ENCODE measurements around the gene SRRM1. TPM values are rescaled to one million over a fixed set of nuclear protein-coding genes. Genes with fewer than 3 reads are reported as not detected.

The SRRM1 gene
- total and polyA plus RNA-seq, 10 of the 15 experiments (the other 5 are each of a cell fraction or from before 2014, with no cell fraction given), result 36.8 to 285 (median 126) TPM

DNA sequence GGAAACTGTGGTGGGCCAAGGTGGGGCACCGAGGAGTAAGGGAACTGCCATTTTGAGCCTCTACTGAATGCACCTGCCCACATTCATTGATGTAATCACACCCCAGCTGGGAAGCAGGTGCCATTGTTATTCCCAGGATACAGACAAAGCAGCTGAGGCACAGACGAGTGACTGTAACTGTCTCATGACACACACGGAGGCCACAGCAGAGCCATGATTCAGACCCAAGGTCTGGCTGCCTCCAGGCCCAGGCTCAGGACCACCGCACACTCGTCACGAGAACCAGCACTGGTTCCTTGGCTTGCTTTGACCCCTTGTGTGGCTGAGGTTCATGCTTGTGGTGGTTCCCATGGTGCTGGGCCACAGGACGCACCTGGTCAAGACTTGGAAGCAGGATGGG, 56.5 kb downstream of the SRRM1 start (continued):
- TF ChIP-seq, protein P1, sequence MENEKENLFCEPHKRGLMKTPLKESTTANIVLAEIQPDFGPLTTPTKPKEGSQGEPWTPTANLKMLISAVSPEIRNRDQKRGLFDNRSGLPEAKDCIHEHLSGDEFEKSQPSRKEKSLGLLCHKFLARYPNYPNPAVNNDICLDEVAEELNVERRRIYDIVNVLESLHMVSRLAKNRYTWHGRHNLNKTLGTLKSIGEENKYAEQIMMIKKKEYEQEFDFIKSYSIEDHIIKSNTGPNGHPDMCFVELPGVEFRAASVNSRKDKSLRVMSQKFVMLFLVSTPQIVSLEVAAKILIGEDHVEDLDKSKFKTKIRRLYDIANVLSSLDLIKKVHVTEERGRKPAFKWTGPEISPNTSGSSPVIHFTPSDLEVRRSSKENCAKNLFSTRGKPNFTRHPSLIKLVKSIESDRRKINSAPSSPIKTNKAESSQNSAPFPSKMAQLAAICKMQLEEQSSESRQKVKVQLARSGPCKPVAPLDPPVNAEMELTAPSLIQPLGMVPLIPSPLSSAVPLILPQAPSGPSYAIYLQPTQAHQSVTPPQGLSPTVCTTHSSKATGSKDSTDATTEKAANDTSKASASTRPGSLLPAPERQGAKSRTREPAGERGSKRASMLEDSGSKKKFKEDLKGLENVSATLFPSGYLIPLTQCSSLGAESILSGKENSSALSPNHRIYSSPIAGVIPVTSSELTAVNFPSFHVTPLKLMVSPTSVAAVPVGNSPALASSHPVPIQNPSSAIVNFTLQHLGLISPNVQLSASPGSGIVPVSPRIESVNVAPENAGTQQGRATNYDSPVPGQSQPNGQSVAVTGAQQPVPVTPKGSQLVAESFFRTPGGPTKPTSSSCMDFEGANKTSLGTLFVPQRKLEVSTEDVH (IDR thresholded peaks at IDR 0.05; ENCODE audit: low read depth, partially characterized antibody), result no peak
- TF ChIP-seq PML (IDR thresholded peaks at IDR 0.05; ENCODE audit: low read length), result no peak
- no peak for TF ChIP-seq FOXM1 (IDR thresholded peaks at IDR 0.05; ENCODE audit: low read depth, low read length)
- no peak for TF ChIP-seq TAF1 (IDR thresholded peaks at IDR 0.05; ENCODE audit: borderline replicate concordance, low read depth, low read length)
- TF ChIP-seq YY1 (IDR thresholded peaks at IDR 0.05; ENCODE audit: low read depth, low read length), result no peak

DNA sequence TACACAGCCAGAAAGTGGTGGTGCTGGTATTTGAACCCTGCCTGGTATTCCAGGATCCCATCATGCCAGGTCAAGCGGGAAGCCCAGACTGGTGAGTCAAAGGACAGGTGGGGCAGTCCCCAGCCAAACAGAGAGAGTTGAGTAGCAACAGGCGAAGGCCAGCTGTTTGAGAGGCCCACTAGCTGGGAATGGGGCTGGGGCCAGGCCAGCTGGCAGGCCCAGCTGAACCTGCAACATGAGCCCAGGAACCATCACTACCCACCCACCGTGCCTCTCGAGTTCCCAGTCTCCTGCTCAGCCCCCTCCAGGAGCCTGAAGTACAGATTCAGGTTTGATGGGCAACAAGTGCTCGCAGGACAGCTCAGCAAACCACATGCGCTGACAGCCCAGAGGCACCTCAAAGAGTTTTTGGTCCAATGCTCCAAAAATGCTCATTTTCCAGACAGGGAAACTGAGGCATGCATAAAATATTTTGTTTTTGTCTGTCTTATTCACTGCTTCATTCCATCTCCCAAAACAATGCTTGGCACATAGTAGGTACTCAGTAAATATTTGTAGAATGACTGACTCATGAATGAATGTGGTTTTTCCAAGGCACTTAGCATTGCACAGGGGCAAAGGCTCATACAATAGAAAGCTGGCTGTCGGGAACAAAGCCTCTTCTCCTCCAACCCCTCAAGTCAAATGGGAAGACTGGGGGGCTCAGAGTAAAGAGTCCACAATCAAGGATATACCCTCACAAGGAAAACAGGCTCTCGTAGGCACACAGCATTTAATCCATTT, 59.6 kb downstream of the SRRM1 start:
- no peak overlapping the region for H3K9ac ChIP-seq (ENCODE audit: control insufficient read depth, insufficient read depth, low read length)
- ChIA-PET RAD21 (ENCODE audit: unreplicated experiment) (no interaction called here), SMC1A (ENCODE audit: uncharacterized antibody, unreplicated experiment) (no interaction called here), CTCF (interaction anchor here (24.4 kb wide), 1 partner anchor 122 kb away, joined by 655 read pairs; no protein-coding TSS in a partner anchor), POLR2A (interaction anchor here (0.6 kb wide), 1 partner anchor 198 kb away, joined by 4 read pairs; no protein-coding TSS in a partner anchor)
- in situ Hi-C loops (cut with MboI) (no loop called here), intact Hi-C loops (cut with micrococcal nuclease; ENCODE audit: unreplicated experiment) (no loop called here)
- no peaks in the 10 kb centered on the region for H4K20me1 ChIP-seq (ENCODE audit: control insufficient read depth, insufficient read depth)
- H3K36me3 ChIP-seq (ENCODE audit: control insufficient read depth in 2 of 2, insufficient read depth in 2 of 2, low read length in 1 of 2), result no peaks in the 10 kb centered on the region
- H3K79me2 ChIP-seq (ENCODE audit: control insufficient read depth, insufficient read depth, low read length), result no peaks in the 10 kb centered on the region
- no peaks in the 10 kb centered on the region for H3K27me3 ChIP-seq (replicated peaks in 1 of 2; ENCODE audit: control insufficient read depth in 2 of 2, insufficient read depth in 2 of 2, low read length in 1 of 2)
- DNase-seq (ENCODE audit: low read depth, low spot score), result no peak
- no peak for ATAC-seq
- BruUV-seq (replicated peaks), result no TSS peak
- 60% methylated on average over 8 of the region's 8 CpGs for WGBS (ENCODE audit: insufficient coverage, insufficient replicate concordance, low lambda C conversion rate, missing lambda C conversion rate)
- H3K4me3 ChIP-seq, result no peak overlapping the region
- peaks cover 3% of the 10 kb centered on the region; the same call in 1 of the 2 replicates for H3K4me1 ChIP-seq (ENCODE audit: control insufficient read depth, insufficient read depth, low read length)
- H2AFZ ChIP-seq (ENCODE audit: control insufficient read depth, low read depth, low read length), result no peak overlapping the region
- no peak overlapping the region for H3K27ac ChIP-seq (ENCODE audit: control insufficient read depth, insufficient read depth)
- FAIRE-seq, result no peak
- no peak overlapping the region for H3K4me2 ChIP-seq (ENCODE audit: control insufficient read depth, insufficient read depth)
- no peaks in the 10 kb centered on the region for H3K9me3 ChIP-seq (replicated peaks; ENCODE audit: control insufficient read depth, insufficient read depth, low read length)
- TF ChIP-seq SRF (IDR thresholded peaks at IDR 0.05; ENCODE audit: low read depth in 2 of 2, low read length in 2 of 2) (no peak), MXI1 (IDR thresholded peaks at IDR 0.05; ENCODE audit: low read depth, low read length) (no peak), ZNF274 (IDR thresholded peaks at IDR 0.05; ENCODE audit: insufficient read depth, insufficient read length) (no peak), SUZ12 (IDR thresholded peaks at IDR 0.05; ENCODE audit: unreplicated experiment) (no peak), BACH1 (IDR thresholded peaks at IDR 0.05; ENCODE audit: borderline replicate concordance) (no peak), POU2F2 (IDR thresholded peaks at IDR 0.05; ENCODE audit: borderline replicate concordance, low read depth, low read length) (no peak)
- TF ChIP-seq, protein P2, sequence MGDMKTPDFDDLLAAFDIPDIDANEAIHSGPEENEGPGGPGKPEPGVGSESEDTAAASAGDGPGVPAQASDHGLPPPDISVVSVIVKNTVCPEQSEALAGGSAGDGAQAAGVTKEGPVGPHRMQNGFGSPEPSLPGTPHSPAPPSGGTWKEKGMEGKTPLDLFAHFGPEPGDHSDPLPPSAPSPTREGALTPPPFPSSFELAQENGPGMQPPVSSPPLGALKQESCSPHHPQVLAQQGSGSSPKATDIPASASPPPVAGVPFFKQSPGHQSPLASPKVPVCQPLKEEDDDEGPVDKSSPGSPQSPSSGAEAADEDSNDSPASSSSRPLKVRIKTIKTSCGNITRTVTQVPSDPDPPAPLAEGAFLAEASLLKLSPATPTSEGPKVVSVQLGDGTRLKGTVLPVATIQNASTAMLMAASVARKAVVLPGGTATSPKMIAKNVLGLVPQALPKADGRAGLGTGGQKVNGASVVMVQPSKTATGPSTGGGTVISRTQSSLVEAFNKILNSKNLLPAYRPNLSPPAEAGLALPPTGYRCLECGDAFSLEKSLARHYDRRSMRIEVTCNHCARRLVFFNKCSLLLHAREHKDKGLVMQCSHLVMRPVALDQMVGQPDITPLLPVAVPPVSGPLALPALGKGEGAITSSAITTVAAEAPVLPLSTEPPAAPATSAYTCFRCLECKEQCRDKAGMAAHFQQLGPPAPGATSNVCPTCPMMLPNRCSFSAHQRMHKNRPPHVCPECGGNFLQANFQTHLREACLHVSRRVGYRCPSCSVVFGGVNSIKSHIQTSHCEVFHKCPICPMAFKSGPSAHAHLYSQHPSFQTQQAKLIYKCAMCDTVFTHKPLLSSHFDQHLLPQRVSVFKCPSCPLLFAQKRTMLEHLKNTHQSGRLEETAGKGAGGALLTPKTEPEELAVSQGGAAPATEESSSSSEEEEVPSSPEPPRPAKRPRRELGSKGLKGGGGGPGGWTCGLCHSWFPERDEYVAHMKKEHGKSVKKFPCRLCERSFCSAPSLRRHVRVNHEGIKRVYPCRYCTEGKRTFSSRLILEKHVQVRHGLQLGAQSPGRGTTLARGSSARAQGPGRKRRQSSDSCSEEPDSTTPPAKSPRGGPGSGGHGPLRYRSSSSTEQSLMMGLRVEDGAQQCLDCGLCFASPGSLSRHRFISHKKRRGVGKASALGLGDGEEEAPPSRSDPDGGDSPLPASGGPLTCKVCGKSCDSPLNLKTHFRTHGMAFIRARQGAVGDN (IDR thresholded peaks at IDR 0.05), result no peak
- TF ChIP-seq, protein P3, sequence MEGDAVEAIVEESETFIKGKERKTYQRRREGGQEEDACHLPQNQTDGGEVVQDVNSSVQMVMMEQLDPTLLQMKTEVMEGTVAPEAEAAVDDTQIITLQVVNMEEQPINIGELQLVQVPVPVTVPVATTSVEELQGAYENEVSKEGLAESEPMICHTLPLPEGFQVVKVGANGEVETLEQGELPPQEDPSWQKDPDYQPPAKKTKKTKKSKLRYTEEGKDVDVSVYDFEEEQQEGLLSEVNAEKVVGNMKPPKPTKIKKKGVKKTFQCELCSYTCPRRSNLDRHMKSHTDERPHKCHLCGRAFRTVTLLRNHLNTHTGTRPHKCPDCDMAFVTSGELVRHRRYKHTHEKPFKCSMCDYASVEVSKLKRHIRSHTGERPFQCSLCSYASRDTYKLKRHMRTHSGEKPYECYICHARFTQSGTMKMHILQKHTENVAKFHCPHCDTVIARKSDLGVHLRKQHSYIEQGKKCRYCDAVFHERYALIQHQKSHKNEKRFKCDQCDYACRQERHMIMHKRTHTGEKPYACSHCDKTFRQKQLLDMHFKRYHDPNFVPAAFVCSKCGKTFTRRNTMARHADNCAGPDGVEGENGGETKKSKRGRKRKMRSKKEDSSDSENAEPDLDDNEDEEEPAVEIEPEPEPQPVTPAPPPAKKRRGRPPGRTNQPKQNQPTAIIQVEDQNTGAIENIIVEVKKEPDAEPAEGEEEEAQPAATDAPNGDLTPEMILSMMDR (IDR thresholded peaks at IDR 0.05 in 2 of 3, conservative IDR thresholded peaks at IDR 0.05 in 1 of 3; ENCODE audit: control insufficient read depth in 2 of 3, extremely low read depth in 1 of 3, insufficient read depth in 1 of 3, low read depth in 3 of 3, low read length in 3 of 3), result no peak
